CD4-positive, alpha-beta memory T cell (primary cell): ENCODE data around the gene LINGO4. TPM values are rescaled to one million over a fixed set of nuclear protein-coding genes. Genes with fewer than 3 reads are reported as not detected.

ENCODE experiments used
- CTCF ChIA-PET: fragments of 350-600 bp; sonication (Branson Sonifier 250); formaldehyde crosslinking; loops from one replicate; lab custom pipeline; 2021; ENCODE audit warnings: inconsistent platforms; ENCODE audit not compliant: partially characterized antibody; lab: Charles Lee
- POLR2A ChIA-PET: fragments of 350-600 bp; sonication (Branson Sonifier 250); formaldehyde crosslinking; loops from one replicate; lab custom pipeline; 2021; ENCODE audit not compliant: partially characterized antibody; lab: Charles Lee
- DNase-seq, 5 donors: peaks; one replicate each; pipeline versions ENCODE4 v3.0.0 to v3.0.0-alpha.2; 2020 to 2022; ENCODE audit warnings: mixed read lengths in 1 of 5
- H3K27ac ChIP-seq: one replicate; pipeline ENCODE4 v1.7.0; 2013; ENCODE audit warnings: low read depth, low read length
- H3K27me3 ChIP-seq: 2 replicates; pipeline ENCODE4 v1.7.0; 2013; ENCODE audit warnings: mild to moderate bottlenecking, low read length, moderate library complexity; ENCODE audit not compliant: insufficient read depth
- H3K36me3 ChIP-seq: 2 replicates; pipeline ENCODE4 v1.7.0; 2013; ENCODE audit warnings: mild to moderate bottlenecking, low read length, moderate library complexity; ENCODE audit not compliant: insufficient read depth
- H3K4me1 ChIP-seq: 2 replicates; pipeline ENCODE4 v1.7.0; 2013; ENCODE audit warnings: mild to moderate bottlenecking, low read length, moderate library complexity; ENCODE audit not compliant: insufficient read depth
- H3K4me3 ChIP-seq, 2 donors: one replicate each; pipeline ENCODE4 v1.7.0; 2013; ENCODE audit warnings: low read length in 2 of 2, mild to moderate bottlenecking in 1 of 2
- H3K9me3 ChIP-seq, 2 donors: one replicate each; pipeline ENCODE4 v1.7.0; 2013; ENCODE audit warnings: low read length in 2 of 2, control low read depth in 1 of 2; ENCODE audit not compliant: control insufficient read depth in 1 of 2
- H3K27ac Mint-ChIP-seq, 7 donors: one replicate each; pipeline ENCODE4 v1.8.0; 2020 to 2021; ENCODE audit warnings: mixed read lengths in 7 of 7, mild to moderate bottlenecking in 6 of 7, inconsistent platforms in 3 of 7, moderate library complexity in 3 of 7
- H3K27me3 Mint-ChIP-seq, 2 donors: one replicate each; pipeline ENCODE4 v1.8.0; 2020 to 2021; ENCODE audit warnings: mixed read lengths in 2 of 2
- H3K36me3 Mint-ChIP-seq, 2 donors: one replicate each; pipeline ENCODE4 v1.8.0; 2020 to 2021; ENCODE audit warnings: mixed read lengths in 2 of 2, inconsistent platforms in 1 of 2, mild to moderate bottlenecking in 1 of 2
- H3K4me1 Mint-ChIP-seq, 4 donors: one replicate each; pipeline ENCODE4 v1.8.0; 2020 to 2021; ENCODE audit warnings: mixed read lengths in 4 of 4, mild to moderate bottlenecking in 1 of 4
- H3K4me3 Mint-ChIP-seq, 8 donors: one replicate each; pipeline ENCODE4 v1.8.0; 2020 to 2021; ENCODE audit warnings: mixed read lengths in 8 of 8, mild to moderate bottlenecking in 7 of 8, moderate library complexity in 6 of 8, inconsistent platforms in 3 of 8
- H3K9me3 Mint-ChIP-seq, 8 donors: one replicate each; pipeline ENCODE4 v1.8.0; 2020 to 2021; ENCODE audit warnings: mixed read lengths in 8 of 8, mild to moderate bottlenecking in 5 of 8, inconsistent platforms in 3 of 8, moderate library complexity in 1 of 8
- intact Hi-C: fragments of 100-400 bp; cut with micrococcal nuclease; formaldehyde crosslinking; loops from one replicate; pipeline ENCODE4 v1.15.1; 2023
- polyA plus RNA-seq, 2 donors: library from polyadenylated mRNA; unstranded; fragments of 300-500 nt; fragmentation: Illumina TruSeq; gene quantifications; one replicate each; pipeline ENCODE4 v1.2.3, GENCODE V29; 2021
- total RNA-seq, 2 experiments: library from RNA; stranded (reverse); gene quantifications; one replicate each; pipeline ENCODE4 v1.2.3, GENCODE V29; 2021

Gene LINGO4
- total and polyA plus RNA-seq, 4 experiments from 2014 or later, result 0.20 to 0.52 (median 0.36) TPM; not detected in 1

DNA sequence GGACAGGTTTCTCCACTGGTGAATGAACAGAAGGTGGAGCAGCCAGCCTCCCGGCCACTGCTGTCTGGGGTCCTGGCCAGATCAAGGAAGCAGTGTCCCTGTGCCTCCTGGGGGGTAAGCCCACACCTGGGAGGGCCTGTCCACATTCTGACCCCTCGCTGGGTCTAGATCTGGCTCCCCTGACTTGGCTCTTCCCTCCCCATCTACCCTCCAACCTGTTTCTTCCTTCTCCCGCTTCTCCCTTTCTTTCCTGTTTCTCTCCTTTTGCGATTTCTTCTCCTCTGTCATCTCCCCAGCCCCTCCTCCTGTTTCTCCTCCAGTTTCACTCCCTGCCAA lies 26.0 kb upstream of the LINGO4 start:
- Histone ChIP-seq H3K27me3 (no peaks in the 10 kb centered on the region), H3K4me3 (peak overlapping the region in 1 of 2 donors; percentile 36), H3K36me3 (no peaks in the 10 kb centered on the region), H3K27ac (peak overlapping the region; percentile 62), H3K4me1 (peaks cover 100% of the 10 kb centered on the region), H3K9me3 (no peaks in the 10 kb centered on the region)
- CTCF ChIA-PET, result interaction anchor here (1.0 to 4.1 kb wide), 7 partner anchors 9 to 234 kb away, joined by 3 to 26 read pairs (median 8); partner anchors contain the start of genes C2CD4D and MRPL9
- no peaks in the 10 kb centered on the region for H3K27me3 Mint-ChIP-seq
- H3K36me3 Mint-ChIP-seq, result no peaks in the 10 kb centered on the region
- intact Hi-C loops, result no loop called here
- H3K27ac Mint-ChIP-seq, result peak overlapping the region; percentile 88 to 95 (median 93)
- H3K4me1 Mint-ChIP-seq, result peaks cover 59 to 99% (median 81%) of the 10 kb centered on the region in 4 donors
- no peak for DNase-seq
- POLR2A ChIA-PET, result interaction anchor here (0.8 to 12.4 kb wide), 6 partner anchors 8 to 773 kb away, joined by 3 to 233 read pairs (median 26); partner anchors contain the start of genes C2CD4D, MRPL9 and TDRKH
- peak overlapping the region; percentile 74 to 87 (median 81) for H3K4me3 Mint-ChIP-seq
- peaks cover 0 to 3% (median 0%) of the 10 kb centered on the region in 8 donors for H3K9me3 Mint-ChIP-seq

DNA sequence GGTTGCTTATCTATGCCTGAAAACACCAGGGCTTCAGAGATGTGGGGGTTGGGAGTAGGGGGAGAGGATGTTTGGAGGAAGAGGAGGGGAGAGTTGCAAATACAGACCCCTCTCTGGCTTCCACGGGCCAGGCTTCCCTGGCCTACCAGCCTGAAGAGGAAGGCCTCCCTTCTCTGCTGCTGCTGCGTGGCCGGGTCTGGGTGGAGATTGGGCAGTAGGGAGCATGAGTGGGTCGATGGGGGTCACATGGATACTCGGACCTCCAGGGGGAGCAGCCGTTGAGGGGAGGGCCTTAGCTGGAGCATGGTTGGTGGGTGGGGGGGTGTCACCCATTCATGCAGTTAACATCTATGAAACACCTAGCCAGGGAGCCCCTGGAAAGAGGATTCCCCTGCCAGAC lies 24.8 kb upstream of the LINGO4 start:
- Mint-ChIP-seq H3K9me3 (peaks cover 0 to 3% (median 0%) of the 10 kb centered on the region in 8 donors), H3K4me3 (peak overlapping the region in 7 of 8 donors; percentile 74 to 94 (median 77)), H3K27ac (peak overlapping the region; percentile 88 to 96 (median 93)), H3K4me1 (peaks cover 56 to 98% (median 80%) of the 10 kb centered on the region in 4 donors), H3K36me3 (peaks cover 0 to 6% of the 10 kb centered on the region in 2 donors), H3K27me3 (no peaks in the 10 kb centered on the region)
- no peaks in the 10 kb centered on the region for H3K27me3 ChIP-seq
- H3K9me3 ChIP-seq, result no peaks in the 10 kb centered on the region
- no peak for DNase-seq
- intact Hi-C loops, result no loop called here
- H3K4me1 ChIP-seq, result peaks cover 98% of the 10 kb centered on the region
- ChIA-PET CTCF (interaction anchor here (0.7 to 4.1 kb wide), 11 partner anchors 10 to 236 kb away, joined by 3 to 26 read pairs (median 3); partner anchors contain the start of genes C2CD4D and MRPL9), POLR2A (interaction anchor here (0.8 to 12.4 kb wide), 6 partner anchors 9 to 68 kb away, joined by 3 to 233 read pairs (median 26); partner anchors contain the start of genes C2CD4D, MRPL9 and TDRKH)
- no peak overlapping the region for H3K4me3 ChIP-seq
- no peaks in the 10 kb centered on the region for H3K36me3 ChIP-seq
- H3K27ac ChIP-seq, result peak overlapping the region; percentile 62

DNA sequence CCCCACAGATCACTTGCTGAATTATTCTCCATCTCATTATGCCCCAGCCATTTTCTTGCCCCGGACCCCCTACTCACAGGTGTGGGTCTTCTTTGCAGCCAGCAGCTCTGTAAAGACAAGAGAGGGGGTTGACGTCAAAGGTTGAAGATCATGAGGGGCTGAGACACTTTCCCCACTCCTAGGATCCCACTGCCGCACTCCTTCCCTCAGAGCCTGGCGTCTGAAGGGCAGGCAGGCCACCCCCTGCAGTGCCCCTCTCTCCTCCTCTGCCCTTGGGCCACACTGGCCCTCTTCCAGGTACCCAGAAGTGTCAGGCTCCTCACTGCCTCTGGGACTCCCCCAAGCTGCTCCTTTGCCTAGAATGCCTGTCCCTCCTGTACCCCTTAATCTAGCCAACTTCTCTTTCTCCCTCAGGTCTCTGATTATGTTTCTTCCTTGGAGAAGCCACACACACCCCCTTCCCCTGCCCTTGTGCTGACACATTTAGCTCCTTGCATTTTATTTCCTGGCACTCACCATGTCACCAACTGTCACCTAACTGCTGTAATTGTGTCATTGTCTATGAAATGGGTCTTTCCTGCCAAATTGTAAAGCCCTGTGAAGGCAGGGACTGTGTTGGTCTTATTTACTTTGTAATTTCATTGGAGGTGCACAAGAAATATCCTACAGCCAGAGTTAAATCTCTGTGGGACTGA lies 24.3 kb upstream of the LINGO4 start:
- Mint-ChIP-seq H3K4me1 (peaks cover 57 to 98% (median 77%) of the 10 kb centered on the region in 4 donors), H3K9me3 (peaks cover 0 to 3% (median 0%) of the 10 kb centered on the region in 8 donors), H3K4me3 (peak overlapping the region; percentile 60 to 94 (median 76)), H3K36me3 (peaks cover 0 to 6% of the 10 kb centered on the region in 2 donors), H3K27me3 (no peaks in the 10 kb centered on the region), H3K27ac (peak overlapping the region; percentile 88 to 96 (median 93))
- H3K36me3 ChIP-seq, result no peaks in the 10 kb centered on the region
- H3K4me1 ChIP-seq, result peaks cover 93% of the 10 kb centered on the region
- ChIA-PET POLR2A (interaction anchor here (1.1 to 12.4 kb wide), 6 partner anchors 10 to 66 kb away, joined by 3 to 233 read pairs (median 26); partner anchors contain the start of genes C2CD4D, MRPL9 and TDRKH), CTCF (interaction anchor here (0.7 to 4.1 kb wide), 5 partner anchors 9 to 206 kb away, joined by 3 to 26 read pairs (median 8); partner anchors contain the start of genes C2CD4D and MRPL9)
- no peaks in the 10 kb centered on the region for H3K27me3 ChIP-seq
- no peak overlapping the region for H3K4me3 ChIP-seq
- intact Hi-C loops, result no loop called here
- peak overlapping the region; percentile 62 for H3K27ac ChIP-seq
- no peaks in the 10 kb centered on the region for H3K9me3 ChIP-seq
- no peak for DNase-seq

DNA sequence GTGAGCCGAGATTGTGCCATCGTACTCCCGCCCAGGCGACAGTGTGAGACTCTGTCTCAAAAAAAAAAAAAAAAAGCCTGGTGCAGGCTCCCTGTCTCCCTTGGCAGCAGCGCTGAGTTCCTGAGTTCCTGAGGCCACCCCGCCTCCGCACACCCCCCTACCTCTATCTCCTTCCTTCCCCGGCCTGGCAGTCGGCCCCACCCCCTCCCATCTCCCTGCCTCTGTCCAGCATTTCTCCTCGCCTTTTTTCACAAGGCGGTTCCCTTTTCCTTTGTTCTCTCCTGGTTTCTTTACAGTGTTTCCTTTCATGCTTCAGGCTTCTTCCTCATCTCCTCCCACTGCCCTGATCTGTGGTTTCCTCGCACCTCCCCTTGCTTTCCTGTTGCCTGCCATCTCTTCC lies 23.7 kb upstream of the LINGO4 start:
- peak overlapping the region; percentile 88 to 96 (median 93) for H3K27ac Mint-ChIP-seq
- H3K27ac ChIP-seq, result peak overlapping the region; percentile 62
- peaks cover 90% of the 10 kb centered on the region for H3K4me1 ChIP-seq
- no peaks in the 10 kb centered on the region for H3K9me3 ChIP-seq
- peaks cover 0 to 3% (median 0%) of the 10 kb centered on the region in 8 donors for H3K9me3 Mint-ChIP-seq
- peaks cover 54 to 98% (median 73%) of the 10 kb centered on the region in 4 donors for H3K4me1 Mint-ChIP-seq
- H3K27me3 Mint-ChIP-seq, result no peaks in the 10 kb centered on the region
- H3K36me3 ChIP-seq, result no peaks in the 10 kb centered on the region
- intact Hi-C loops, result no loop called here
- H3K36me3 Mint-ChIP-seq, result peaks cover 0 to 6% of the 10 kb centered on the region in 2 donors
- no peak for DNase-seq
- peak overlapping the region; percentile 60 to 94 (median 76) for H3K4me3 Mint-ChIP-seq
- POLR2A ChIA-PET, result interaction anchor here (1.6 to 12.4 kb wide), 5 partner anchors 10 to 66 kb away, joined by 4 to 233 read pairs (median 33); partner anchors contain the start of genes C2CD4D, MRPL9 and TDRKH
- no peak overlapping the region for H3K4me3 ChIP-seq
- H3K27me3 ChIP-seq, result no peaks in the 10 kb centered on the region
- CTCF ChIA-PET, result interaction anchor here (0.7 to 4.1 kb wide), 11 partner anchors 7 to 672 kb away, joined by 3 to 26 read pairs (median 4); partner anchors contain the start of genes C2CD4D and TNFAIP8L2

DNA sequence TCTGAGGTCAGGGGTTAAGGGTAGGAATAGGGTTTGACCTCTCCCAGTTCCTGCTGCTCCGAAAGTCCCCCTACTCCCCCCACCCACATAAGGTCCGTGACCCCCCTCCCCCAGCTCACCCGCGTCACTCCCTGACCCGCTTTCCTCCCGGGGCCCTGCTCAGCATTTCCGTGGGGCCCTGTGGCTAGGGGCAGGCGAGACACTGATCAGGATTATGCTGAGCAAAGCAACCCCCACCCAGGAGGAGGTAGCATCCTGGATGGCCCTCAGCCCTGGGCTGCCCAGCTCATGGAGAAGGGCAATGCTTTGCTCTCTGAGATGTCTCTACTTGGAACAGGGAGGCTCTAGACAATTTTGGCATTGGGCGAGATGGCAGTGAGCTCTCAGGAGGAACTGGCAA lies 22.6 kb upstream of the LINGO4 start:
- intact Hi-C loops, result no loop called here
- CTCF ChIA-PET, result interaction anchor here (0.7 to 4.1 kb wide), 12 partner anchors 9 to 671 kb away, joined by 3 to 26 read pairs (median 4); partner anchors contain the start of gene TNFAIP8L2
- peak overlapping the region; percentile 62 for H3K27ac ChIP-seq

DNA sequence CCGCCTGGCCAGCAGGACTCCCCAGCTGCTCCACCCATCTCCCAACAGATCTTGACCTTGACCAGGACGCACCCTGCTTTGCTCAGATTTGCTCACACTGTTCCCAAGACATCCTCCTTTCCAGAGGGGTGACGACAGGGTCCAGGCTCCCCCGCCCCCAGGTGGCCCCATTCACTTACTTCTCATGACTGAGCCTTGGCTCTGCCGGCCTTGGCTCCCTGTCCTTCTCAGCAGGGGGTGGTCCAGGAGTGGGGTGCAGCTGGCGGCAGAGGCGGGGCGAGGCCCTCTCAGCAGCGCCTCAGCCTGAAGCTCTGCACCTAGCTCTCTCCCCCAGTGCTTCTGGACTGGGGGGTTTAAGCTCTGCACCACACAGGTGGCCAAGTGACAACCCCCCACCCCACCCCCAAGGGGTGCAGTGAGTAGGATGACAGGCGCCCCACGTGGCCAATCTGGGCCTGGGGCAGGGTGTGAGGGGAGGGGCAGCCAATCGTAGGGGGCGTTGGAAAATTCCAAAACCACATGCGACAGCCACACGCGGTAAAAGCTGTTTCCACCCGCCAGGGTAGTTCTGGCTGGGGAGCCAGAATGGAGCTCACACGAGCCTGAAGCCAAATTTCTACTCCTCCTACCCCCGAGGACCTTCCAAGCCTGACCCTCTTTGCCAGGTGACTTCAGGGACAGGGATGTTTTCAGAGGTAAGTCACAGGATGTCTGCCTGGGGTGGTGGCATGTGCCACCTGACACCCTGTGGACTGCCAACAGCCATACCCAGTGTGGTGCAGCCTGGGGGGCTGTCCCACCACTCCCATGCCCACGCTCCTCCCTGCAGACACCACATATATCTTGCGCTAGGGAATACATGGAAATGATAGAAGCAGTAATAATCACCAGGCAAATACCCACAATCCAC lies 20.8 kb upstream of the LINGO4 start:
- Histone ChIP-seq H3K27me3 (no peaks in the 10 kb centered on the region), H3K4me3 (peak overlapping the region; percentile 20 to 29), H3K36me3 (no peaks in the 10 kb centered on the region), H3K9me3 (no peaks in the 10 kb centered on the region), H3K4me1 (peaks cover 81% of the 10 kb centered on the region), H3K27ac (peak overlapping the region; percentile 58)
- Mint-ChIP-seq H3K9me3 (peaks cover 0 to 3% (median 0%) of the 10 kb centered on the region in 8 donors), H3K27ac (peak overlapping the region; percentile 89 to 96 (median 94)), H3K27me3 (no peaks in the 10 kb centered on the region), H3K4me1 (peaks cover 47 to 95% (median 65%) of the 10 kb centered on the region in 4 donors), H3K36me3 (peaks cover 0 to 6% of the 10 kb centered on the region in 2 donors), H3K4me3 (peak overlapping the region; percentile 71 to 90 (median 87))
- ChIA-PET POLR2A (interaction anchor here (1.0 to 12.5 kb wide), 5 partner anchors 8 to 79 kb away, joined by 3 to 233 read pairs (median 39); partner anchors contain the start of genes C2CD4D, MRPL9 and TDRKH), CTCF (interaction anchor here (0.6 to 3.0 kb wide), 6 partner anchors 9 to 91 kb away, joined by 3 to 13 read pairs (median 4); no protein-coding TSS in a partner anchor)
- intact Hi-C loops, result no loop called here
- peak in 3 of 5 donors; percentile 37 to 69 (median 37) for DNase-seq

More for the DNA sequence above, 22.6 kb upstream of the LINGO4 start:
- peaks cover 88% of the 10 kb centered on the region for H3K4me1 ChIP-seq
- Mint-ChIP-seq H3K27me3 (no peaks in the 10 kb centered on the region), H3K36me3 (peaks cover 0 to 6% of the 10 kb centered on the region in 2 donors), H3K4me1 (peaks cover 49 to 95% (median 66%) of the 10 kb centered on the region in 4 donors), H3K9me3 (peaks cover 0 to 3% (median 0%) of the 10 kb centered on the region in 8 donors), H3K27ac (peak overlapping the region; percentile 88 to 96 (median 93)), H3K4me3 (peak overlapping the region; percentile 67 to 94 (median 76))
- H3K4me3 ChIP-seq, result peak overlapping the region; percentile 46 to 52
- no peaks in the 10 kb centered on the region for H3K36me3 ChIP-seq
- no peaks in the 10 kb centered on the region for H3K27me3 ChIP-seq
- DNase-seq, result peak in 1 of 5 donors; percentile 66
- no peaks in the 10 kb centered on the region for H3K9me3 ChIP-seq
- POLR2A ChIA-PET, result interaction anchor here (0.6 to 12.4 kb wide), 6 partner anchors 10 to 65 kb away, joined by 3 to 233 read pairs (median 18); partner anchors contain the start of genes C2CD4D, MRPL9 and TDRKH
